H1 (cell line): ENCODE measurements around the gene CACNB4. TPM values are rescaled to one million over a fixed set of nuclear protein-coding genes. Genes with fewer than 3 reads are reported as not detected.

Source experiments
- CTCF ChIA-PET: fragments of 300-600 bp; sonication (Branson Sonifier 250); formaldehyde crosslinking; loops from one replicate; lab custom pipeline; 2021; ENCODE audit not compliant: partially characterized antibody; lab: Charles Lee
- POLR2A ChIA-PET: fragments of 300-600 bp; sonication (Branson Sonifier 250); formaldehyde crosslinking; loops from one replicate; lab custom pipeline; 2021; ENCODE audit warnings: inconsistent platforms; ENCODE audit not compliant: partially characterized antibody; lab: Charles Lee
- DNase-seq, 2 experiments: peaks; one replicate each; pipeline versions ENCODE4 v3.0.0 to v3.0.0-alpha.2; 2010 to 2022; ENCODE audit warnings: low spot score in 2 of 2, low read depth in 1 of 2, mixed read lengths in 1 of 2
- FAIRE-seq: peaks from 2 replicates; lab custom pipeline; 2011; peaks lifted over from hg19 to GRCh38; lab: Jason Lieb, UNC
- H2AFZ ChIP-seq: 2 replicates; pipeline ENCODE4 v1.8.1; 2012; ENCODE audit warnings: low read length, inconsistent platforms
- H2AK5ac ChIP-seq: 2 replicates; pipeline ENCODE4 v1.6.1; 2013; ENCODE audit warnings: low read depth, low read length
- H2BK120ac ChIP-seq: replicated peaks from 2 replicates; pipeline ENCODE3; 2013; ENCODE audit warnings: low read depth, low read length, inconsistent platforms
- H2BK12ac ChIP-seq: 2 replicates; pipeline ENCODE4 v1.6.1; 2013; ENCODE audit warnings: low read depth, low read length
- H2BK15ac ChIP-seq: 2 replicates; pipeline ENCODE4 v1.6.1; 2013; ENCODE audit warnings: low read length
- H2BK20ac ChIP-seq: 2 replicates; pipeline ENCODE4 v1.6.1; 2013; ENCODE audit warnings: low read length
- H2BK5ac ChIP-seq: 2 replicates; pipeline ENCODE4 v1.6.1; 2013; ENCODE audit warnings: low read depth, low read length
- H3K14ac ChIP-seq: 2 replicates; pipeline ENCODE4 v1.6.1; 2013; ENCODE audit warnings: inconsistent platforms; ENCODE audit not compliant: insufficient read length
- H3K18ac ChIP-seq: 2 replicates; pipeline ENCODE4 v1.6.1; 2013; ENCODE audit warnings: low read length; ENCODE audit errors: extremely low read depth
- H3K23ac ChIP-seq: 2 replicates; pipeline ENCODE4 v1.6.1; 2013; ENCODE audit warnings: inconsistent platforms; ENCODE audit not compliant: insufficient read length
- H3K23me2 ChIP-seq: 2 replicates; pipeline ENCODE4 v1.6.1; 2013; ENCODE audit warnings: low read depth, low read length
- H3K27ac ChIP-seq: 2 replicates; pipeline ENCODE4 v1.6.1; 2011; ENCODE audit warnings: low read depth, low read length, inconsistent platforms
- H3K27me3 ChIP-seq, 4 experiments: replicated peaks in 1 of 4; 1 replicate in 1 of 4; 2 replicates in 3 of 4; pipeline versions ENCODE4 v1.6.1 to v1.8.1; 2011 to 2013; ENCODE audit warnings: low read length in 3 of 4, mild to moderate bottlenecking in 3 of 4, inconsistent platforms in 2 of 4, mixed read lengths in 2 of 4, moderate library complexity in 1 of 4; ENCODE audit not compliant: control insufficient read depth in 3 of 4, insufficient read depth in 3 of 4; ENCODE audit errors: extremely low read depth in 1 of 4
- H3K36me3 ChIP-seq, 4 experiments: 2 replicates each; pipeline versions ENCODE4 v1.6.1 to v1.8.1; 2011 to 2013; ENCODE audit warnings: mild to moderate bottlenecking in 4 of 4, low read length in 3 of 4, moderate library complexity in 2 of 4, control low read depth in 1 of 4, inconsistent platforms in 1 of 4; ENCODE audit not compliant: insufficient read depth in 4 of 4, control insufficient read depth in 2 of 4
- H3K4ac ChIP-seq: replicated peaks from 2 replicates; pipeline ENCODE3; 2013; ENCODE audit warnings: low read length, low read depth, mixed read lengths, inconsistent platforms; ENCODE audit not compliant: insufficient read length
- H3K4me1 ChIP-seq, 4 experiments: replicated peaks in 1 of 4; 1 replicate in 1 of 4; 2 replicates in 3 of 4; pipeline versions ENCODE4 v1.6.1 to v1.8.1; 2011 to 2013; ENCODE audit warnings: low read length in 3 of 4, inconsistent platforms in 2 of 4, mixed read lengths in 1 of 4; ENCODE audit not compliant: insufficient read depth in 4 of 4, control insufficient read depth in 3 of 4
- H3K4me2 ChIP-seq, 2 experiments: 2 replicates each; pipeline versions ENCODE4 v1.6.1 to v1.8.1; 2011 to 2013; ENCODE audit warnings: low read depth in 2 of 2, low read length in 2 of 2, control low read depth in 1 of 2, inconsistent platforms in 1 of 2, mild to moderate bottlenecking in 1 of 2; ENCODE audit not compliant: insufficient read depth in 1 of 2
- H3K4me3 ChIP-seq, 4 experiments: fragments of 200-600, 300-600 bp in 1 of 4; sonication (generic), shearing (Covaris generic), sonication (Bioruptor Twin) in 1 of 4; 2 replicates each; pipeline versions ENCODE4 v1.5.1 to v1.8.1; 2011 to 2016; ENCODE audit warnings: low read length in 4 of 4, low read depth in 3 of 4, control low read depth in 2 of 4, inconsistent platforms in 2 of 4, mild to moderate bottlenecking in 2 of 4, mixed read lengths in 1 of 4, moderate library complexity in 1 of 4; ENCODE audit not compliant: insufficient read depth in 2 of 4; ENCODE audit errors: extremely low read depth in 1 of 4
- H3K56ac ChIP-seq: replicated peaks from 2 replicates; pipeline ENCODE3; 2013; ENCODE audit warnings: low read depth, mild to moderate bottlenecking, mixed read lengths, low read length, inconsistent platforms; ENCODE audit not compliant: insufficient read length
- H3K79me1 ChIP-seq: 2 replicates; pipeline ENCODE4 v1.6.1; 2013; ENCODE audit warnings: low read depth, low read length, control low read depth
- H3K79me2 ChIP-seq, 2 experiments: 2 replicates each; pipeline versions ENCODE4 v1.6.1 to v1.8.1; 2012 to 2013; ENCODE audit warnings: low read length in 2 of 2, mild to moderate bottlenecking in 2 of 2, inconsistent platforms in 1 of 2; ENCODE audit not compliant: insufficient read depth in 2 of 2, control insufficient read depth in 1 of 2
- H3K9ac ChIP-seq, 4 experiments: replicated peaks in 1 of 4; 1 replicate in 1 of 4; 2 replicates in 3 of 4; pipeline versions ENCODE4 v1.6.1 to v1.8.1; 2011 to 2013; ENCODE audit warnings: low read depth in 3 of 4, low read length in 3 of 4, control low read depth in 2 of 4, mild to moderate bottlenecking in 2 of 4, moderate library complexity in 2 of 4, inconsistent platforms in 1 of 4; ENCODE audit errors: extremely low read depth in 1 of 4
- H3K9me3 ChIP-seq, 2 experiments: 2 replicates each; pipeline versions ENCODE4 v1.6.1 to v1.8.1; 2012 to 2013; ENCODE audit warnings: mild to moderate bottlenecking in 2 of 2, moderate library complexity in 2 of 2, control low read depth in 1 of 2, inconsistent platforms in 1 of 2, low read depth in 1 of 2, low read length in 1 of 2, mixed read lengths in 1 of 2; ENCODE audit not compliant: insufficient read depth in 2 of 2
- H4K20me1 ChIP-seq, 2 experiments: replicated peaks in 1 of 2; 2 replicates each; pipeline versions ENCODE3 to v1.8.1; 2011 to 2013; ENCODE audit warnings: inconsistent platforms in 2 of 2, low read length in 2 of 2, mild to moderate bottlenecking in 1 of 2; ENCODE audit not compliant: insufficient read depth in 2 of 2, control insufficient read depth in 1 of 2
- H4K5ac ChIP-seq: 2 replicates; pipeline ENCODE4 v1.6.1; 2013; ENCODE audit warnings: low read length, low read depth, mixed read lengths, inconsistent platforms; ENCODE audit not compliant: insufficient read length
- H4K8ac ChIP-seq: 2 replicates; pipeline ENCODE4 v1.8.0; 2013; ENCODE audit warnings: mild to moderate bottlenecking, moderate library complexity, low read length, inconsistent platforms; ENCODE audit not compliant: insufficient read depth; ENCODE audit errors: extremely low read depth
- H4K91ac ChIP-seq: replicated peaks from 2 replicates; pipeline ENCODE3; 2013; ENCODE audit warnings: low read length, mixed read lengths, inconsistent platforms; ENCODE audit not compliant: insufficient read length
- GABPA ChIP-seq: IDR thresholded peaks from 2 replicates; pipeline ENCODE4 v1.6.1; 2011; ENCODE audit warnings: mild to moderate bottlenecking, low read length, moderate library complexity, borderline replicate concordance; ENCODE audit not compliant: insufficient read depth
- HDAC2 ChIP-seq, 2 experiments: fragments of 300-600 bp in 1 of 2; sonication (generic) in 1 of 2; IDR thresholded peaks; 2 replicates each; pipeline ENCODE4 v1.6.1; 2011 to 2012; ENCODE audit warnings: low read depth in 2 of 2, low read length in 2 of 2, mild to moderate bottlenecking in 2 of 2, moderate library complexity in 2 of 2, borderline replicate concordance in 1 of 2, inconsistent platforms in 1 of 2
- HDAC6 ChIP-seq: IDR thresholded peaks from one replicate; pipeline ENCODE4 v1.7.1; 2012; ENCODE audit warnings: low read depth, mild to moderate bottlenecking, inconsistent platforms, low read length, moderate library complexity
- KDM1A ChIP-seq: fragments of 200-600, 300-600 bp; sonication (generic); IDR thresholded peaks from 2 replicates; pipeline ENCODE4 v1.7.1; 2016; ENCODE audit warnings: mild to moderate bottlenecking, low read length, borderline replicate concordance
- KDM4A ChIP-seq: IDR thresholded peaks from one replicate; pipeline ENCODE4 v1.7.1; 2012; ENCODE audit warnings: low read depth, mild to moderate bottlenecking, moderate library complexity, low read length, inconsistent platforms; ENCODE audit not compliant: severe bottlenecking
- MAX ChIP-seq: IDR thresholded peaks from 2 replicates; pipeline ENCODE4 v1.6.1; 2012; ENCODE audit warnings: inconsistent platforms
- POLR2A ChIP-seq, 2 experiments: IDR thresholded peaks; 1 replicate in 1 of 2; 2 replicates in 1 of 2; pipeline ENCODE4 v1.6.1; 2011; ENCODE audit warnings: low read depth in 2 of 2, low read length in 2 of 2, mild to moderate bottlenecking in 2 of 2; ENCODE audit errors: control extremely low read depth in 1 of 2
- POU5F1 ChIP-seq: IDR thresholded peaks from 2 replicates; pipeline ENCODE4 v1.6.1; 2011; ENCODE audit warnings: low read depth, mild to moderate bottlenecking, low read length, moderate library complexity
- SP1 ChIP-seq: IDR thresholded peaks from 2 replicates; pipeline ENCODE4 v1.6.1; 2011; ENCODE audit warnings: low read depth, low read length
- SP4 ChIP-seq: IDR thresholded peaks from 2 replicates; pipeline ENCODE4 v1.6.1; 2012; ENCODE audit warnings: low read length, inconsistent platforms
- TAF7 ChIP-seq: optimal IDR thresholded peaks from 2 replicates; pipeline ENCODE3; 2011; ENCODE audit warnings: low read depth, mild to moderate bottlenecking, inconsistent platforms, low read length, moderate library complexity, borderline replicate concordance
- TCF12 ChIP-seq: IDR thresholded peaks from 2 replicates; pipeline ENCODE4 v1.6.1; 2011; ENCODE audit warnings: low read depth, mild to moderate bottlenecking, low read length
- polyA plus RNA-seq, 7 experiments: library from polyadenylated mRNA; depleted of rRNA in 3 of 7; stranded (reverse) in 5 of 7; unstranded in 2 of 7; fragments of >200 nt in 5 of 7; fragments of 200-250 nt in 2 of 7; gene quantifications; 1 replicate in 5 of 7; 2 replicates in 1 of 7; 4 replicates in 1 of 7; pipeline versions ENCODE4 v1.2.1 to v1.2.3, GENCODE V29; 2011 to 2013; ENCODE audit warnings: missing spikeins in 2 of 7, mixed read lengths in 2 of 7
- total RNA-seq: library from RNA; stranded (reverse); fragmentation: NEBNext Ultra II Directional; extraction: Animal tissue kit (Norgen Biotek cat#: 25700); gene quantifications from 2 replicates; pipeline ENCODE4 v1.2.1, GENCODE V29; 2021
- TF ChIP-seq, protein P1 (sequence below), 3 experiments: IDR thresholded peaks; 1 replicate in 2 of 3; 2 replicates in 1 of 3; pipeline versions ENCODE4 v1.5.1 to v1.6.1; 2011; ENCODE audit warnings: low read length in 3 of 3, mild to moderate bottlenecking in 3 of 3, inconsistent platforms in 2 of 3, low read depth in 1 of 3, moderate library complexity in 1 of 3; ENCODE audit not compliant: insufficient read depth in 1 of 3; ENCODE audit errors: control extremely low read depth in 1 of 3

CACNB4 gene
- total and polyA plus RNA-seq, 2 of the 8 experiments (the other 6 are each of a cell fraction or from before 2014, with no cell fraction given): 2.0 to 4.0 TPM

DNA sequence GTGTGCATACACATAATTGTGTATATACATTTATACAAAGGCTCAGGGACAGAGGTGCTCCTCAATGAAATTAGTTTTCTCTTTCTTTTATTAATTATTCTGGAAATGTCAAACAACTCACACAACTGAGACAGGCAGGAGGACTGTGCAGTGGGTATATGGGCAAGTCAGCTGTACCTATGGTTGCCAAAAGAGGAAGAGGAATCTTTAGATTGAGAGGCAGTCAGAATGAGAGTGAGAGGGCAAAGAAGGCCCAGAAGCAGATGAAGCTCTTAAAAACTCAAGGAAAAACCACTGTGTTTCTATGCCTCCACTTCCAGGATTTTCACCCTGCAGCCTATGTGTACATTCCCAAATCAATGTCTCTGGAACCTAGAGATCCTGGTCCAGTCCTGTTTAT is 79.1 kb downstream of the CACNB4 start:
- Histone ChIP-seq H3K4me1 (no peaks in the 10 kb centered on the region), H2AK5ac (no peak overlapping the region; the same call in 1 of the 2 replicates), H2BK120ac (no peak overlapping the region), H3K27ac (no peak overlapping the region), H3K56ac (no peak overlapping the region), H3K27me3 (no peaks in the 10 kb centered on the region), H4K5ac (no peak overlapping the region), H2BK15ac (no peak overlapping the region), H3K79me2 (no peaks in the 10 kb centered on the region), H3K18ac (no peak overlapping the region), H2BK5ac (no peak overlapping the region), H2BK12ac (no peak overlapping the region), H3K79me1 (no peaks in the 10 kb centered on the region), H3K9me3 (no peaks in the 10 kb centered on the region), H3K36me3 (no peaks in the 10 kb centered on the region), H3K4me3 (no peak overlapping the region), H4K8ac (no peak overlapping the region), H3K4ac (no peak overlapping the region), H4K20me1 (no peaks in the 10 kb centered on the region), H2BK20ac (no peak overlapping the region), H3K9ac (no peak overlapping the region), H2AFZ (no peak overlapping the region), H4K91ac (no peak overlapping the region), H3K14ac (no peak overlapping the region), H3K23ac (no peak overlapping the region), H3K4me2 (no peak overlapping the region), H3K23me2 (no peaks in the 10 kb centered on the region; the same call in 1 of the 2 replicates)
- ChIA-PET POLR2A (no interaction called here), CTCF (interaction anchor here (2.3 kb wide), 1 partner anchor 15 kb away, joined by 11 read pairs; no protein-coding TSS in a partner anchor)
- no peak for FAIRE-seq
- no peak for DNase-seq
- TF ChIP-seq SP4 (no peak), POU5F1 (no peak), HDAC2 (IDR thresholded peaks at IDR 0.05; ENCODE audit: borderline replicate concordance in 1 of 2, low read depth in 2 of 2, low read length in 2 of 2) (no peak), KDM4A (no peak), GABPA (no peak), TAF7 (no peak), POLR2A (IDR thresholded peaks at IDR 0.05; ENCODE audit: control extremely low read depth in 1 of 2, low read depth in 2 of 2, low read length in 2 of 2) (no peak), TCF12 (no peak), MAX (no peak), HDAC6 (no peak), SP1 (no peak), KDM1A (no peak)
- TF ChIP-seq, protein P1, sequence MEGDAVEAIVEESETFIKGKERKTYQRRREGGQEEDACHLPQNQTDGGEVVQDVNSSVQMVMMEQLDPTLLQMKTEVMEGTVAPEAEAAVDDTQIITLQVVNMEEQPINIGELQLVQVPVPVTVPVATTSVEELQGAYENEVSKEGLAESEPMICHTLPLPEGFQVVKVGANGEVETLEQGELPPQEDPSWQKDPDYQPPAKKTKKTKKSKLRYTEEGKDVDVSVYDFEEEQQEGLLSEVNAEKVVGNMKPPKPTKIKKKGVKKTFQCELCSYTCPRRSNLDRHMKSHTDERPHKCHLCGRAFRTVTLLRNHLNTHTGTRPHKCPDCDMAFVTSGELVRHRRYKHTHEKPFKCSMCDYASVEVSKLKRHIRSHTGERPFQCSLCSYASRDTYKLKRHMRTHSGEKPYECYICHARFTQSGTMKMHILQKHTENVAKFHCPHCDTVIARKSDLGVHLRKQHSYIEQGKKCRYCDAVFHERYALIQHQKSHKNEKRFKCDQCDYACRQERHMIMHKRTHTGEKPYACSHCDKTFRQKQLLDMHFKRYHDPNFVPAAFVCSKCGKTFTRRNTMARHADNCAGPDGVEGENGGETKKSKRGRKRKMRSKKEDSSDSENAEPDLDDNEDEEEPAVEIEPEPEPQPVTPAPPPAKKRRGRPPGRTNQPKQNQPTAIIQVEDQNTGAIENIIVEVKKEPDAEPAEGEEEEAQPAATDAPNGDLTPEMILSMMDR (IDR thresholded peaks at IDR 0.05; ENCODE audit: control extremely low read depth in 1 of 3, insufficient read depth in 1 of 3, low read depth in 1 of 3, low read length in 3 of 3): no peak
